Hematopoietic multipotent progenitor cell treated with erythropoietin and hydrocortisone succinate and interleukin-3 and kit ligand, for 15 days (in vitro differentiated cells): Measurements from ENCODE around the gene HOXD3.

Source experiments
- DNase-seq: peaks from one replicate; pipeline ENCODE4 v3.0.0-alpha.2; 2015; ENCODE audit warnings: low spot score

HOXD3 gene

DNA sequence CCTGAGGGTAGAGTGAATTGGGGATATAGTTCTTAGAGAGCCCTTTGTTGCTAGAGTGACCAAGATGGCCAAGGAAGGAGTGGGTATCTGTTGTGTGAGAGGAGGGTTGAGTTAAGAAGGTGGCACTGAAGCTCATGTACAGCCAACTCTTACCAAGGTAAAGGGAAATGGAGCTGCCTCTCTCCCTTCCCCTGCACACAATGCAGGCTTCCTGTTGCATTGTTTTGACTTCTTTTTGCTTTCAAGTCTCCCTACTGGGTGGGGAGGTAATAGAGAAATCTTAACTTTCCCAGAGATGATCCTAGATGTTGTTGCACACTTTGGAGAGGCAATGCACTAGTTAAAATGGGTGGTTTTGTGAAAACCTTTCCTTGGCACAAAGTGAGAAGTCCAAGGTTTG is 55.2 kb downstream of the HOXD3 start:
- no peak for DNase-seq

- no peak for DNase-seq
Measured at GRCh38 chr2:176213406-176213805, 56.3 kb downstream of the HOXD3 start.
